ENCODE measurements around the gene SLC24A3.

Gene SLC24A3

GRCh38 chr20:19589787-19590362 is 377.4 kb downstream of the SLC24A3 start:
- no peak overlapping the region for H3K27ac ChIP-seq
- TF ChIP-seq ZFX (IDR thresholded peaks at IDR 0.05; ENCODE audit: borderline replicate concordance) (no peak), CTCF (IDR thresholded peaks at IDR 0.05) (no peak)

- no peak for TF ChIP-seq ZFX (IDR thresholded peaks at IDR 0.05; ENCODE audit: borderline replicate concordance)
- H3K27ac ChIP-seq: no peak overlapping the region
These were observed 377.9 kb downstream of the SLC24A3 start for GRCh38 chr20:19590382-19590781.

GRCh38 chr20:19593762-19594161 is 381.3 kb downstream of the SLC24A3 start:
- H3K27ac ChIP-seq: no peak overlapping the region
- no peak for TF ChIP-seq CTCF (IDR thresholded peaks at IDR 0.05)
- no peak for TF ChIP-seq ZFX (IDR thresholded peaks at IDR 0.05; ENCODE audit: borderline replicate concordance)

GRCh38 chr20:19594896-19595295 is 382.5 kb downstream of the SLC24A3 start:
- H3K27ac ChIP-seq: no peak overlapping the region
- TF ChIP-seq CTCF (IDR thresholded peaks at IDR 0.05) (no peak), ZFX (IDR thresholded peaks at IDR 0.05; ENCODE audit: borderline replicate concordance) (no peak)

GRCh38 chr20:19598117-19598850 is 385.8 kb downstream of the SLC24A3 start:
- TF ChIP-seq ZFX (IDR thresholded peaks at IDR 0.05; ENCODE audit: borderline replicate concordance) (no peak), CTCF (IDR thresholded peaks at IDR 0.05) (no peak)
- H3K27ac ChIP-seq: no peak overlapping the region

- TF ChIP-seq ZFX (IDR thresholded peaks at IDR 0.05; ENCODE audit: borderline replicate concordance): no peak
- no peak for TF ChIP-seq CTCF (IDR thresholded peaks at IDR 0.05)
- H3K27ac ChIP-seq: no peak overlapping the region
These were observed 386.8 kb downstream of the SLC24A3 start for GRCh38 chr20:19599200-19599599.

GRCh38 chr20:19600042-19600441 is 387.6 kb downstream of the SLC24A3 start:
- TF ChIP-seq CTCF (IDR thresholded peaks at IDR 0.05): no peak
- TF ChIP-seq ZFX (IDR thresholded peaks at IDR 0.05; ENCODE audit: borderline replicate concordance): no peak
- no peak overlapping the region for H3K27ac ChIP-seq
